ENCODE results near the gene HEPACAM.

- peak; percentile 47 to 88 (median 58) for TF ChIP-seq CTCF (IDR thresholded peaks at IDR 0.05)
- TF ChIP-seq POLR2A (IDR thresholded peaks at IDR 0.05), result peak in 1 of 2 donors; percentile 7
Observed at GRCh38 chr11:124875943-124876817, 59.7 kb downstream of the HEPACAM start.

All from vagina (tissue), 2 donors.